Type B pancreatic cell (in vitro differentiated cells): ENCODE results near the gene ELF5. TPM values are rescaled to one million over a fixed set of nuclear protein-coding genes. Genes with fewer than 3 reads are reported as not detected.
A peak's percentile ranks its signal among the peaks of the same experiment; 100 is the strongest.

Experiments used
- DNase-seq: peaks from one replicate; pipeline ENCODE4 v3.0.0; 2021; ENCODE audit warnings: mixed read lengths; ENCODE audit not compliant: unreplicated experiment; ENCODE audit errors: extremely low spot score
- H3K27ac Mint-ChIP-seq: 2 replicates; pipeline ENCODE4 v1.8.0; 2021; ENCODE audit warnings: mild to moderate bottlenecking, mixed read lengths
- H3K27me3 Mint-ChIP-seq: 2 replicates; pipeline ENCODE4 v1.8.0; 2021; ENCODE audit warnings: mixed read lengths
- H3K36me3 Mint-ChIP-seq: 2 replicates; pipeline ENCODE4 v1.8.0; 2021; ENCODE audit warnings: mixed read lengths
- H3K4me1 Mint-ChIP-seq: one replicate; pipeline ENCODE4 v1.8.0; 2021; ENCODE audit warnings: mixed read lengths; ENCODE audit not compliant: unreplicated experiment
- H3K4me3 Mint-ChIP-seq: 2 replicates; pipeline ENCODE4 v1.8.0; 2021; ENCODE audit warnings: mild to moderate bottlenecking, mixed read lengths
- H3K9me3 Mint-ChIP-seq: 2 replicates; pipeline ENCODE4 v1.8.0; 2021; ENCODE audit warnings: mixed read lengths
- CTCF ChIP-seq: fragments of 200-600 bp; sonication (generic); conservative IDR thresholded peaks from 2 replicates; pipeline ENCODE4 v1.5.0; 2021; ENCODE audit warnings: antibody characterized with exemption, mild to moderate bottlenecking
- total RNA-seq: library from RNA; stranded (reverse); gene quantifications from 2 replicates; pipeline ENCODE4 v1.2.1, GENCODE V29; 2021; ENCODE audit warnings: low replicate concordance

ELF5 gene
- total RNA-seq, 1 donor from 2014 or later: 19.3 TPM

DNA sequence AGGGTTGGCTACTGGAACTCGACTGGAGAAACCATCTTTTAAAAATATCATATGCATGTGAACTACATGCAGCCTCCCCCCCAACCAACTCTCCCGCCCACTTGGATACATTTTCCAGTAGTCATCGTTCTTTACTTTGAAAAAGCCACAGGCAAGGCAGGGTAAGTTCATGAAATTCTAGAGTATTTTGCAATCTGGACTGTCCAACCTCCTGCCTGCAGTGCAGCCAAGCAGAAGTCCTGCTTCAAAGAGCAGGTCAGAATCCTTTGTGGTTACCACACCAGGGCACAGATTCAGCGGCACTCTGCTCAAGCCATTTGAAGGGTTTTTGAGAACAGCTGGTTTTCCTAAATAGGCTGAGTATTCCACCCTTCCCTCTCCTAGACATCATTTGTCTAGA is 12.1 kb downstream of the ELF5 start:
- TF ChIP-seq CTCF: no peak
- H3K4me1 Mint-ChIP-seq: peaks cover 27% of the 10 kb centered on the region
- no peaks in the 10 kb centered on the region for H3K27me3 Mint-ChIP-seq
- DNase-seq: no peak
- H3K27ac Mint-ChIP-seq: peak overlapping the region; percentile 17
- H3K9me3 Mint-ChIP-seq: no peaks in the 10 kb centered on the region
- H3K4me3 Mint-ChIP-seq: no peak overlapping the region
- peaks cover 5% of the 10 kb centered on the region for H3K36me3 Mint-ChIP-seq

- Mint-ChIP-seq H3K4me3 (no peak overlapping the region), H3K27me3 (peaks cover 2% of the 10 kb centered on the region), H3K9me3 (no peaks in the 10 kb centered on the region), H3K27ac (no peak overlapping the region), H3K36me3 (peaks cover 5% of the 10 kb centered on the region), H3K4me1 (peaks cover 23% of the 10 kb centered on the region)
- DNase-seq: no peak
- no peak for TF ChIP-seq CTCF
Observed at GRCh38 chr11:34499719-34500500, 13.7 kb downstream of the ELF5 start.

DNA sequence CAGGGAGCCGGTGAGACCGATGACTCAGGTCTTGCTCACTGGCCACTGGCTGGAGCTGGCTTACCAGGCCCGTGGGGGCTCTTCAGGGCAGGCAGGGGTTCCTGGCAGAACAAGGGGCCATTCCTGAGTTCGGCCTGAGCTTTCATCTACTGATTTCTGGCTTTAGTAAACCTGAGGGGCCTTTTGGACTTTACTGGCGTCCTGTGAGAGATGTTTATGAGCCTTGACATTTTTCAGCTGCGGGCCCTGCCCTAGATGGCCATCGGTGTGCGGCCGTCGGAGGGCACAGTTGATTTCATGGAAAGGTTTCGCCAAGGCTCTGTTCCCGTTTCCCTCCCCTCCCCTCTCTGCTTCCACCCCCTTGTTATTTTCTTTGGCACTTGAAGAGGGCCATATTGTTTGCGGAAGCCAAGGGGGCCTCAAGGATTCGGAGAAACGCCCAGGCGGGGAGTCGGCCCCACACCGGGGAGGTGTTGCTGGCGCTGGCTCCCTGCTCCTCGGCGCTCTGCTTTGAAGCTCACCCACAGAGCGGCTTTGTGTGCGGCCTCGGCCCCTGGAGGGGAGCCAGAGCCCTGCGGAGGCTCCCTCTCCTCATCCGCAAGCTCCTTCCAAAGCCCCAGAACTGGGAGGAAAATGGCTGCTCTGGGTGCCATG is 17.7 kb downstream of the ELF5 start:
- no peak overlapping the region for H3K4me3 Mint-ChIP-seq
- H3K9me3 Mint-ChIP-seq: no peaks in the 10 kb centered on the region
- peaks cover 17% of the 10 kb centered on the region for H3K4me1 Mint-ChIP-seq
- no peak for DNase-seq
- peaks cover 5% of the 10 kb centered on the region for H3K36me3 Mint-ChIP-seq
- no peak for TF ChIP-seq CTCF
- H3K27ac Mint-ChIP-seq: no peak overlapping the region
- H3K27me3 Mint-ChIP-seq: peaks cover 9% of the 10 kb centered on the region

DNA sequence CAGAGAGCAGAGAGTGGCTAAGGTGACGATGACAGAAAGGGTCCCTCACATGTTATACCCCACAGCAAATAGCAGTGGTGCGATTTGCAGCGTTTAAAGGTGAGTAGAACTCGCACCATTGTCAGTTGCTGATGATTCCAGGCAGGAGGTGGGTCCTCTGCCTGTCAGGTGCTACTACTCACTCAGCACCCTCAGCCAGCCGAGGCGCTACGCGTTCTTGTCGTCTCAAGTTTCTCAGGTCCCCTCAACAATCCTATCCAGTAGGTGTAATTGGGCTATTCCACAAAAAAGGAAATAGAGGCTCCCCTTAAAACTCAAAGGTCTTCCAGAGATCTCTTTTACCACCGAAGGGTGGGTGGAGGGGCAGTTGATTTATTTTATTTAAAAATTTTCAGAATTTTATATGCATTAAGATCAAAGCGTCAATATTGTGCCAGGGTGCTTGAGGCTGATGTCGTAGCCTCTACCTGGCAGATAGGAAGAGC is 18.3 kb downstream of the ELF5 start:
- Mint-ChIP-seq H3K27me3 (peaks cover 9% of the 10 kb centered on the region), H3K4me1 (peaks cover 16% of the 10 kb centered on the region), H3K36me3 (peaks cover 5% of the 10 kb centered on the region), H3K9me3 (no peaks in the 10 kb centered on the region), H3K4me3 (no peak overlapping the region), H3K27ac (no peak overlapping the region)
- TF ChIP-seq CTCF: no peak
- no peak for DNase-seq

GRCh38 chr11:34493926-34494595 is 19.5 kb downstream of the ELF5 start:
- H3K9me3 Mint-ChIP-seq: no peaks in the 10 kb centered on the region
- no peak for DNase-seq
- TF ChIP-seq CTCF: no peak
- H3K4me1 Mint-ChIP-seq: peaks cover 10% of the 10 kb centered on the region
- H3K4me3 Mint-ChIP-seq: no peak overlapping the region
- H3K36me3 Mint-ChIP-seq: peaks cover 5% of the 10 kb centered on the region
- H3K27ac Mint-ChIP-seq: no peak overlapping the region
- peaks cover 9% of the 10 kb centered on the region for H3K27me3 Mint-ChIP-seq
